Osteoblast (primary cell): ENCODE results near the gene AATK. TPM values are rescaled to one million over a fixed set of nuclear protein-coding genes. Genes with fewer than 3 reads are reported as not detected.

Source experiments
- DNase-seq: peaks from one replicate; pipeline ENCODE4 v3.0.0; 2011; ENCODE audit warnings: low spot score, mixed read lengths; ENCODE audit not compliant: insufficient read length; ENCODE audit errors: missing footprints
- H2AFZ ChIP-seq: 2 replicates; pipeline ENCODE4 v1.6.0; 2011; ENCODE audit warnings: mild to moderate bottlenecking, low read length
- H3K27ac ChIP-seq: 2 replicates; pipeline ENCODE4 v1.5.1; 2011; ENCODE audit warnings: mild to moderate bottlenecking, low read depth, low read length, moderate library complexity
- H3K27me3 ChIP-seq: 2 replicates; pipeline ENCODE4 v1.6.0; 2012; ENCODE audit warnings: mild to moderate bottlenecking, control low read depth, inconsistent platforms, low read length, moderate library complexity; ENCODE audit not compliant: insufficient read depth
- H3K36me3 ChIP-seq: 2 replicates; pipeline ENCODE4 v1.5.1; 2011; ENCODE audit warnings: mild to moderate bottlenecking, low read length, control low read depth, moderate library complexity; ENCODE audit not compliant: insufficient read depth
- H3K4me1 ChIP-seq: 2 replicates; pipeline ENCODE4 v1.5.1; 2011; ENCODE audit warnings: mild to moderate bottlenecking, low read length, control low read depth, moderate library complexity; ENCODE audit not compliant: insufficient read depth
- H3K4me2 ChIP-seq: 2 replicates; pipeline ENCODE4 v1.6.0; 2011; ENCODE audit warnings: mild to moderate bottlenecking, low read length; ENCODE audit not compliant: insufficient read depth
- H3K4me3 ChIP-seq: fragments of 200-600 bp; sonication (generic); 3 replicates; pipeline ENCODE4 v1.5.1; 2012; ENCODE audit warnings: mild to moderate bottlenecking, low read length, inconsistent platforms; ENCODE audit not compliant: insufficient read depth
- H3K79me2 ChIP-seq: 2 replicates; pipeline ENCODE4 v1.6.0; 2012; ENCODE audit warnings: mild to moderate bottlenecking, low read length, control low read depth, inconsistent platforms; ENCODE audit not compliant: insufficient read depth
- H3K9me3 ChIP-seq: 2 replicates; pipeline ENCODE4 v1.5.1; 2011; ENCODE audit warnings: low read depth, low read length, control low read depth
- H4K20me1 ChIP-seq: 2 replicates; pipeline ENCODE4 v1.6.0; 2012; ENCODE audit warnings: mild to moderate bottlenecking, low read length, control low read depth; ENCODE audit not compliant: insufficient read depth
- CTCF ChIP-seq: IDR thresholded peaks from 2 replicates; pipeline ENCODE4 v1.5.1; 2011; ENCODE audit warnings: mild to moderate bottlenecking, low read depth, low read length, moderate library complexity; ENCODE audit errors: extremely low read depth
- total RNA-seq: library from RNA; depleted of rRNA; stranded (reverse); fragments of >200 nt; gene quantifications from 2 replicates; pipeline ENCODE4 v1.2.3, GENCODE V29; 2012

AATK gene
- total RNA-seq, 1 donor: under 0.01 TPM

GRCh38 chr17:81116704-81117103 lies 49.3 kb downstream of the AATK start:
- H3K4me2 ChIP-seq: no peak overlapping the region
- no peak for DNase-seq
- no peak overlapping the region for H3K27ac ChIP-seq
- H3K9me3 ChIP-seq: no peaks in the 10 kb centered on the region
- TF ChIP-seq CTCF: no peak
- H3K27me3 ChIP-seq: peaks cover under 1% of the 10 kb centered on the region
- H3K36me3 ChIP-seq: no peaks in the 10 kb centered on the region
- no peak overlapping the region for H2AFZ ChIP-seq
- H3K4me1 ChIP-seq: no peaks in the 10 kb centered on the region
- no peak overlapping the region for H3K4me3 ChIP-seq
- H3K79me2 ChIP-seq: no peaks in the 10 kb centered on the region
- H4K20me1 ChIP-seq: peaks cover 5% of the 10 kb centered on the region

- no peak overlapping the region for H2AFZ ChIP-seq
- no peak overlapping the region for H3K4me2 ChIP-seq
- H3K4me3 ChIP-seq: no peak overlapping the region
- no peaks in the 10 kb centered on the region for H3K27me3 ChIP-seq
- TF ChIP-seq CTCF: no peak
- H3K9me3 ChIP-seq: no peaks in the 10 kb centered on the region
- peaks cover 3% of the 10 kb centered on the region for H4K20me1 ChIP-seq
- H3K27ac ChIP-seq: no peak overlapping the region
- no peaks in the 10 kb centered on the region for H3K4me1 ChIP-seq
- H3K36me3 ChIP-seq: no peaks in the 10 kb centered on the region
- DNase-seq: no peak
- H3K79me2 ChIP-seq: no peaks in the 10 kb centered on the region
These were observed 50.1 kb downstream of the AATK start for GRCh38 chr17:81115749-81116464.

GRCh38 chr17:81115219-81115618 lies 50.8 kb downstream of the AATK start:
- Histone ChIP-seq H2AFZ (no peak overlapping the region), H3K4me3 (no peak overlapping the region), H3K9me3 (no peaks in the 10 kb centered on the region), H3K4me1 (no peaks in the 10 kb centered on the region), H3K79me2 (no peaks in the 10 kb centered on the region), H3K4me2 (no peak overlapping the region), H4K20me1 (peaks cover 3% of the 10 kb centered on the region), H3K27me3 (no peaks in the 10 kb centered on the region), H3K27ac (no peak overlapping the region), H3K36me3 (no peaks in the 10 kb centered on the region)
- no peak for DNase-seq
- TF ChIP-seq CTCF: no peak

GRCh38 chr17:81114351-81115093 lies 51.5 kb downstream of the AATK start:
- Histone ChIP-seq H3K4me2 (no peak overlapping the region), H3K27ac (no peak overlapping the region), H2AFZ (no peak overlapping the region), H3K27me3 (no peaks in the 10 kb centered on the region), H4K20me1 (peaks cover 3% of the 10 kb centered on the region), H3K79me2 (no peaks in the 10 kb centered on the region), H3K4me1 (no peaks in the 10 kb centered on the region), H3K36me3 (no peaks in the 10 kb centered on the region), H3K9me3 (no peaks in the 10 kb centered on the region), H3K4me3 (no peak overlapping the region)
- no peak for TF ChIP-seq CTCF
- no peak for DNase-seq
